SU-DHL-6 (cell line): ENCODE results near the gene COQ5.
"Not testable (repeated sequence)": the region's sequence is repeated elsewhere in the genome, so short reads cannot be mapped to it uniquely, and the experiment has no call there.

Experiments used
- EZH2phosphoT487 ChIP-seq: fragments of 200-600 bp; sonication (generic), shearing (Covaris generic); conservative IDR thresholded peaks from 2 replicates; pipeline ENCODE4 v1.6.1; 2018; ENCODE audit warnings: mild to moderate bottlenecking, antibody characterized with exemption, low read length, moderate library complexity, mixed read lengths
- TF ChIP-seq, protein P1 (sequence below): fragments of 200-600 bp; sonication (generic); IDR thresholded peaks from one replicate; pipeline ENCODE4 v1.5.1; 2017; ENCODE audit warnings: antibody characterized with exemption, mild to moderate bottlenecking, low read length, moderate library complexity; ENCODE audit not compliant: insufficient read depth, poor library complexity, severe bottlenecking

DNA sequence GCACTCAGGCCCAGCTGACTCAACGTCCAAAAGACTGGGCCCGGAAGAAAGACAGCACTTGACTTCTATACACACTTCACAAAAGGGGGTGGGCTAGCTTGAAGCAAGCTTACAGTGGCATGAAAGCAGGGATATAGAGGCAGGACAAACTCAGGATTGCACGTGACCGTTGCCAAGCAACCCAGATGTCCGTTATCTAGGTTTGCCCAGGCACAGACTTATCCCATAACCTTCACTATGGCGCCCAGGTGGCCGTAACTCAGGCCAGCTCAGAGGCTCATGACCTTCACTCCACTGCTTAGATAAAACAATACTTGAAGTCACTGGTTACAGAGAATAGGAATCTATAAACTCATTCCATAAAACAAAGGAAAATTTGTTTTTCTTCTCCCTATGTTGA, 41.4 kb downstream of the COQ5 start:
- TF ChIP-seq, protein P1, sequence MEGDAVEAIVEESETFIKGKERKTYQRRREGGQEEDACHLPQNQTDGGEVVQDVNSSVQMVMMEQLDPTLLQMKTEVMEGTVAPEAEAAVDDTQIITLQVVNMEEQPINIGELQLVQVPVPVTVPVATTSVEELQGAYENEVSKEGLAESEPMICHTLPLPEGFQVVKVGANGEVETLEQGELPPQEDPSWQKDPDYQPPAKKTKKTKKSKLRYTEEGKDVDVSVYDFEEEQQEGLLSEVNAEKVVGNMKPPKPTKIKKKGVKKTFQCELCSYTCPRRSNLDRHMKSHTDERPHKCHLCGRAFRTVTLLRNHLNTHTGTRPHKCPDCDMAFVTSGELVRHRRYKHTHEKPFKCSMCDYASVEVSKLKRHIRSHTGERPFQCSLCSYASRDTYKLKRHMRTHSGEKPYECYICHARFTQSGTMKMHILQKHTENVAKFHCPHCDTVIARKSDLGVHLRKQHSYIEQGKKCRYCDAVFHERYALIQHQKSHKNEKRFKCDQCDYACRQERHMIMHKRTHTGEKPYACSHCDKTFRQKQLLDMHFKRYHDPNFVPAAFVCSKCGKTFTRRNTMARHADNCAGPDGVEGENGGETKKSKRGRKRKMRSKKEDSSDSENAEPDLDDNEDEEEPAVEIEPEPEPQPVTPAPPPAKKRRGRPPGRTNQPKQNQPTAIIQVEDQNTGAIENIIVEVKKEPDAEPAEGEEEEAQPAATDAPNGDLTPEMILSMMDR: not testable (repeated sequence)
- not testable (repeated sequence) for TF ChIP-seq EZH2phosphoT487
